ENCODE results near the gene NPNT.

- no peak for TF ChIP-seq POLR2A (IDR thresholded peaks at IDR 0.05)
- TF ChIP-seq CTCF (IDR thresholded peaks at IDR 0.05): no peak
These were observed 122.7 kb downstream of the NPNT start for GRCh38 chr4:106017975-106018374.

Data from suprapubic skin (tissue), 3 donors.